Measurements from ENCODE around the gene SYNDIG1. TPM values are rescaled to one million over a fixed set of nuclear protein-coding genes. Genes with fewer than 3 reads are reported as not detected.

The SYNDIG1 gene
- total and polyA plus RNA-seq, 2 of the 4 experiments (the other 2 are of a cell fraction), result not detected

DNA sequence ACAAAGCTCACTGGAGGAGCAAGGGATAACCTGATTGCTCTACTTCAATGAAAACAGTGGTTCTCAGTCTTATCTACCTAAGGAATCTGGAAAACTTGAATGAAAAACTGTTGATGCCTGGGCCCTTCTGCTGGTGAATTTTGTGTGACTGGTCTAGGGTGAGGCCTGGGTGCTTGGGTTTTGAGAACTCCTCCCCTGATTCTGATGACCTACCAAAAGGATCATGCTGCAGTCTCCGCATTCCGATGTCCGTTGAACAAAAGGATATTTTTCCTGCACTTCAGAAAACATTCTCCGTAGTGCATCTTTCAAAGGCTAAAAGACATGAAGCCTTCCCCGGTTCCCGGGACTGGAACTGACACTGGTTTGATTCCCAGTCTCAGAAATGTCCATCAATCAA is 157.9 kb downstream of the SYNDIG1 start:
- Histone ChIP-seq H4K8ac (ENCODE audit: low read depth in 2 of 2, low read length in 2 of 2) (no peak overlapping the region), H3K4me1 (ENCODE audit: control insufficient read depth, insufficient read depth, low read length) (peaks cover 1% of the 10 kb centered on the region; the same call in 1 of the 2 replicates), H4K91ac (ENCODE audit: insufficient read depth, low read depth, low read length) (no peak overlapping the region), H3K9me1 (ENCODE audit: insufficient read depth, low read length) (no peaks in the 10 kb centered on the region), H3K79me1 (ENCODE audit: low read depth in 1 of 2, low read length in 2 of 2) (no peaks in the 10 kb centered on the region), H2BK15ac (ENCODE audit: low read depth, low read length) (no peak overlapping the region), H2AFZ (replicated peaks; ENCODE audit: low read length, poor library complexity) (no peak overlapping the region), H3K36me3 (ENCODE audit: control insufficient read depth, insufficient read depth, low read length) (no peaks in the 10 kb centered on the region), H2BK5ac (ENCODE audit: low read depth, low read length, poor library complexity, severe bottlenecking) (no peak overlapping the region), H2BK120ac (ENCODE audit: low read depth, low read length) (no peak overlapping the region), H3K56ac (ENCODE audit: extremely low read depth, insufficient read depth, low read length) (no peak overlapping the region), H3K23ac (ENCODE audit: low read depth, low read length) (no peak overlapping the region), H4K5ac (ENCODE audit: low read depth, low read length) (no peak overlapping the region), H3K14ac (replicated peaks; ENCODE audit: low read depth, low read length) (no peak overlapping the region), H3K4me3 (ENCODE audit: insufficient read depth, low read depth, low read length) (no peak overlapping the region), H3K18ac (ENCODE audit: low read depth, low read length) (no peak overlapping the region), H3K9ac (ENCODE audit: low read depth, low read length) (no peak overlapping the region), H4K20me1 (ENCODE audit: insufficient read depth, low read length) (no peaks in the 10 kb centered on the region), H2AK9ac (replicated peaks; ENCODE audit: low read depth, low read length, poor library complexity) (no peak overlapping the region), H3K4me2 (ENCODE audit: low read depth, low read length) (no peak overlapping the region), H2AK5ac (ENCODE audit: low read depth, low read length) (no peak overlapping the region), H3K9me3 (ENCODE audit: control insufficient read depth, insufficient read depth, low read length) (no peaks in the 10 kb centered on the region), H3K27ac (ENCODE audit: insufficient read depth, low read length) (no peak overlapping the region), H3K27me3 (ENCODE audit: control insufficient read depth, insufficient read depth, low read length) (no peaks in the 10 kb centered on the region; the same call in 1 of the 2 replicates), H2BK20ac (ENCODE audit: low read depth, low read length) (no peak overlapping the region), H3K4ac (ENCODE audit: low read depth, low read length) (no peak overlapping the region)
- DNase-seq (no peak), ATAC-seq (ENCODE audit: low read depth) (no peak)
- dilution Hi-C loops (cut with HindIII; ENCODE audit: low sequenced_read_pairs, unreplicated experiment) (no loop called here), in situ Hi-C loops (cut with MboI; ENCODE audit: low sequenced_read_pairs) (loop anchor here (25.0 kb wide), 1 partner anchor 760 kb away; the partner anchor contains the start of gene ABHD12), intact Hi-C loops (cut with micrococcal nuclease) (no loop called here)
- TF ChIP-seq RFX5 (IDR thresholded peaks at IDR 0.05; ENCODE audit: low read depth, low read length), result no peak
- TF ChIP-seq MXI1 (IDR thresholded peaks at IDR 0.05; ENCODE audit: borderline replicate concordance, low read depth, low read length), result no peak
- no peak for TF ChIP-seq CHD1 (IDR thresholded peaks at IDR 0.05; ENCODE audit: low read depth, low read length)
- TF ChIP-seq FOS (IDR thresholded peaks at IDR 0.05; ENCODE audit: low read depth, low read length), result no peak
- TF ChIP-seq, protein P1, sequence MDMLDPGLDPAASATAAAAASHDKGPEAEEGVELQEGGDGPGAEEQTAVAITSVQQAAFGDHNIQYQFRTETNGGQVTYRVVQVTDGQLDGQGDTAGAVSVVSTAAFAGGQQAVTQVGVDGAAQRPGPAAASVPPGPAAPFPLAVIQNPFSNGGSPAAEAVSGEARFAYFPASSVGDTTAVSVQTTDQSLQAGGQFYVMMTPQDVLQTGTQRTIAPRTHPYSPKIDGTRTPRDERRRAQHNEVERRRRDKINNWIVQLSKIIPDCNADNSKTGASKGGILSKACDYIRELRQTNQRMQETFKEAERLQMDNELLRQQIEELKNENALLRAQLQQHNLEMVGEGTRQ (IDR thresholded peaks at IDR 0.05; ENCODE audit: low read depth, low read length), result no peak
- no peak for TF ChIP-seq RAD21 (IDR thresholded peaks at IDR 0.05; ENCODE audit: low read length)
- TF ChIP-seq BHLHE40 (IDR thresholded peaks at IDR 0.05; ENCODE audit: low read depth, low read length), result no peak
- TF ChIP-seq POLR2A (IDR thresholded peaks at IDR 0.05; ENCODE audit: low read depth, low read length), result no peak
- no peak for TF ChIP-seq NFE2L2 (IDR thresholded peaks at IDR 0.05; ENCODE audit: low read depth, low read length)
- TF ChIP-seq RCOR1 (IDR thresholded peaks at IDR 0.05; ENCODE audit: insufficient replicate concordance, low read length), result no peak
- no peak for TF ChIP-seq CEBPB (IDR thresholded peaks at IDR 0.05; ENCODE audit: low read depth, low read length)
- TF ChIP-seq, protein P2, sequence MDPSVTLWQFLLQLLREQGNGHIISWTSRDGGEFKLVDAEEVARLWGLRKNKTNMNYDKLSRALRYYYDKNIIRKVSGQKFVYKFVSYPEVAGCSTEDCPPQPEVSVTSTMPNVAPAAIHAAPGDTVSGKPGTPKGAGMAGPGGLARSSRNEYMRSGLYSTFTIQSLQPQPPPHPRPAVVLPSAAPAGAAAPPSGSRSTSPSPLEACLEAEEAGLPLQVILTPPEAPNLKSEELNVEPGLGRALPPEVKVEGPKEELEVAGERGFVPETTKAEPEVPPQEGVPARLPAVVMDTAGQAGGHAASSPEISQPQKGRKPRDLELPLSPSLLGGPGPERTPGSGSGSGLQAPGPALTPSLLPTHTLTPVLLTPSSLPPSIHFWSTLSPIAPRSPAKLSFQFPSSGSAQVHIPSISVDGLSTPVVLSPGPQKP (IDR thresholded peaks at IDR 0.05; ENCODE audit: borderline replicate concordance, low read depth, low read length), result no peak
- TF ChIP-seq MAFK (IDR thresholded peaks at IDR 0.05; ENCODE audit: low read depth, low read length), result no peak
- TF ChIP-seq SMC3 (IDR thresholded peaks at IDR 0.05; ENCODE audit: low read depth, low read length), result no peak
- TF ChIP-seq, protein P3, sequence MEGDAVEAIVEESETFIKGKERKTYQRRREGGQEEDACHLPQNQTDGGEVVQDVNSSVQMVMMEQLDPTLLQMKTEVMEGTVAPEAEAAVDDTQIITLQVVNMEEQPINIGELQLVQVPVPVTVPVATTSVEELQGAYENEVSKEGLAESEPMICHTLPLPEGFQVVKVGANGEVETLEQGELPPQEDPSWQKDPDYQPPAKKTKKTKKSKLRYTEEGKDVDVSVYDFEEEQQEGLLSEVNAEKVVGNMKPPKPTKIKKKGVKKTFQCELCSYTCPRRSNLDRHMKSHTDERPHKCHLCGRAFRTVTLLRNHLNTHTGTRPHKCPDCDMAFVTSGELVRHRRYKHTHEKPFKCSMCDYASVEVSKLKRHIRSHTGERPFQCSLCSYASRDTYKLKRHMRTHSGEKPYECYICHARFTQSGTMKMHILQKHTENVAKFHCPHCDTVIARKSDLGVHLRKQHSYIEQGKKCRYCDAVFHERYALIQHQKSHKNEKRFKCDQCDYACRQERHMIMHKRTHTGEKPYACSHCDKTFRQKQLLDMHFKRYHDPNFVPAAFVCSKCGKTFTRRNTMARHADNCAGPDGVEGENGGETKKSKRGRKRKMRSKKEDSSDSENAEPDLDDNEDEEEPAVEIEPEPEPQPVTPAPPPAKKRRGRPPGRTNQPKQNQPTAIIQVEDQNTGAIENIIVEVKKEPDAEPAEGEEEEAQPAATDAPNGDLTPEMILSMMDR (conservative IDR thresholded peaks at IDR 0.05; ENCODE audit: low read depth, low read length), result no peak
- no peak for TF ChIP-seq MAZ (IDR thresholded peaks at IDR 0.05; ENCODE audit: borderline replicate concordance, low read depth, low read length)
- ChIA-PET CTCF (no interaction called here), POLR2A (ENCODE audit: unreplicated experiment) (no interaction called here)
- WGBS, 2 experiments (ENCODE audit: extremely low coverage in 2 of 2, insufficient read length in 1 of 2), result 90% methylated on average over 5 of the region's 6 CpGs; no CpG with 5 or more reads in 1 of the 2 experiments
- BruUV-seq (replicated peaks), result no TSS peak

All from IMR-90 (cell line).